Mammary epithelial cell (primary cell): Measurements from ENCODE around the gene CNBP.

Experiments
- EZH2 ChIP-seq: IDR thresholded peaks from 2 replicates; pipeline ENCODE4 v1.6.1; 2012; ENCODE audit warnings: low read length, inconsistent platforms, borderline replicate concordance
- TF ChIP-seq, protein P1 (sequence below), 2 donors: IDR thresholded peaks in 1 of 2; conservative IDR thresholded peaks in 1 of 2; 2 replicates each; pipeline ENCODE4 v1.5.1; 2011 to 2012; ENCODE audit warnings: inconsistent platforms in 2 of 2, low read length in 2 of 2, mild to moderate bottlenecking in 2 of 2, control low read depth in 1 of 2, low read depth in 1 of 2; ENCODE audit not compliant: insufficient read depth in 1 of 2; ENCODE audit errors: extremely low read depth in 1 of 2

GRCh38 chr3:129160891-129161859, 22.5 kb downstream of the CNBP start, which contains the start of gene ISY1:
- no peak for TF ChIP-seq EZH2
- TF ChIP-seq, protein P1, sequence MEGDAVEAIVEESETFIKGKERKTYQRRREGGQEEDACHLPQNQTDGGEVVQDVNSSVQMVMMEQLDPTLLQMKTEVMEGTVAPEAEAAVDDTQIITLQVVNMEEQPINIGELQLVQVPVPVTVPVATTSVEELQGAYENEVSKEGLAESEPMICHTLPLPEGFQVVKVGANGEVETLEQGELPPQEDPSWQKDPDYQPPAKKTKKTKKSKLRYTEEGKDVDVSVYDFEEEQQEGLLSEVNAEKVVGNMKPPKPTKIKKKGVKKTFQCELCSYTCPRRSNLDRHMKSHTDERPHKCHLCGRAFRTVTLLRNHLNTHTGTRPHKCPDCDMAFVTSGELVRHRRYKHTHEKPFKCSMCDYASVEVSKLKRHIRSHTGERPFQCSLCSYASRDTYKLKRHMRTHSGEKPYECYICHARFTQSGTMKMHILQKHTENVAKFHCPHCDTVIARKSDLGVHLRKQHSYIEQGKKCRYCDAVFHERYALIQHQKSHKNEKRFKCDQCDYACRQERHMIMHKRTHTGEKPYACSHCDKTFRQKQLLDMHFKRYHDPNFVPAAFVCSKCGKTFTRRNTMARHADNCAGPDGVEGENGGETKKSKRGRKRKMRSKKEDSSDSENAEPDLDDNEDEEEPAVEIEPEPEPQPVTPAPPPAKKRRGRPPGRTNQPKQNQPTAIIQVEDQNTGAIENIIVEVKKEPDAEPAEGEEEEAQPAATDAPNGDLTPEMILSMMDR (conservative IDR thresholded peaks at IDR 0.05 in 1 of 2, IDR thresholded peaks at IDR 0.05 in 1 of 2; ENCODE audit: extremely low read depth in 1 of 2, insufficient read depth in 1 of 2, low read depth in 1 of 2, low read length in 2 of 2): peak; percentile 85 to 96
